GM21717 (cell line): ENCODE results near the gene PALLD.

Experiments used
- ATAC-seq: cut with Tn5 transposase; IDR thresholded peaks from one replicate; pipeline ENCODE4 v1.9.1; 2021; ENCODE audit warnings: mild to moderate bottlenecking, moderate library complexity; ENCODE audit not compliant: unreplicated experiment

The PALLD gene

GRCh38 chr4:168743131-168743530 is 246.3 kb downstream of the PALLD start:
- ATAC-seq: no peak

DNA sequence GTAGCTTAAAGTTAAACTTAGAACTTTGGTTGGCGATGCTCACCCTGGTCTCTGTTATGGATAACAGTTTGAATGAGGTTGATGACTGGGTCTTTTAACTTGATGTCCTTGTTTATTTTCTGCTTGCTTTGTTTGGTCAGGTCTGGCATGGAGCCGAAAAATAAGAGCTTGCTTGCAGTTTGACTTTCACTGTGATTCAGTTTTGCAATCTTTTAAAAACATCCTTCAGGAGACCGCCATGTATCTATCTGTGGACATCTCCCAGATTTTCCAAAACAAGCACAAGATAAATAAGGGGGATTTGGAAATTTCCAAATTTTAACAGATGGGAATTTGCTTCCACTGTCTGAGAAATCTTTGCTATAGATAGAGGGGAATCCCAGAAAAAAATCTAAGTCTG is 246.7 kb downstream of the PALLD start:
- no peak for ATAC-seq

DNA sequence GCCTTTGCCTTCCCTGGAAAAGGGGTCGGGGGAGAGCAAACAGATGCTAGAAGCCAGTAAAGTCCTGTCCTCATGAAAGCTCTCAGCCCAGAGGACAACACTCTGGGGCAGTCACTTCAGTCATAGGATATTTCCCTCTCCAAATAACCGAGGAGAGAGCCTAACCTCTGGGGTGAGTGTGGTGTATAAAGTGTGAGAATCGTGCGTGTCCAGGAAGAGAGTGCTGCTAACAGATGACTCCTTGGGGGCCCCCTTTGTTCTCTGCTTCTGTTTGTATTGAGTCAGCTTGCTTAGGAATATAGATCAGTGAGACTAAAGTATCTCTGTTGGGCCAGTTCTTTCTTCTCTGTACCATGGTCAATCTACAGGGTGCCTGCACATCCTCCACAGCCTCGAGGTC is 247.2 kb downstream of the PALLD start:
- no peak for ATAC-seq

- no peak for ATAC-seq
Measured at GRCh38 chr4:168748807-168749206, 252.0 kb downstream of the PALLD start.

- no peak for ATAC-seq
Measured at GRCh38 chr4:168751263-168752225, 254.7 kb downstream of the PALLD start.

DNA sequence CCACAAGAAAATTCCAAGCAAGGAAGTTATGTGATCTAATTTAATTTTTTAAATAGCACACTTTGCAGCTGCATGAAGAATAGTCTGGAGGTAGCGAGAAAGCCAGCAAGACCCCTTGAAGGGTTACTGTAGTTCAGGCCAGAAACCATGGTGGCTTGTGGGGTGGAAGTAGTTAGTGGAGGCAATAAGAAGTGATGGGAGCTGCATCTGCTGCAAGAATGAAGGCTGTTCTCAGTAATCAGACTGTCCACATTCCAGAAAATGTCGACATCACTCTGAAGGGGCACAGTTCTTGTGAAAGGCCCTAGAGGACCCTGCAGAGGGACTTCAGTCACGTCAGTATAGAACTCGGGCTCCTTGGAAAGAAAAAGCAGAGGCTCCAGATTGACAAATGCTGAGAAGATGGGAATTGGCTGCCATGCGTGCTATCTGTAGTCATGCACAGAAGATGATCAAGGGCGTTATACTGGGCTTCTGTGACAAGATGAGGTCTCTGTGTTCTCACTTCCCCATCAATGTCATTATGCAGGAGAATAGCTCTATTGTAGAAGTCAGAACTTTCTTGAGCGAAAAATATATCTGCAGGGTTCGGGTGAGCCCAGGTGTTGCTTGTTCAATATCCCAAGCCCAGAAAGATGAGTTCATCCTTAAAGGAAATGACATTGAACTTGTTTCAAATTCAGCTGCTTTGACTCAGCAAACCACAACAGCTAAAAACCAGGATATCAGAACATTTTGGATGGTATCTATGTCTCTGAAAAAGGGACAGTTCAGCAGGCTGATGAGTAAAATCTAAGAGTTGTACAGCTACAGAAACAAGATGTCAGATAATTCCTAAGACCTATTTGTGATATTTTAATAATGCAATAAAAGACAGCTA is 259.0 kb downstream of the PALLD start:
- ATAC-seq: no peak

DNA sequence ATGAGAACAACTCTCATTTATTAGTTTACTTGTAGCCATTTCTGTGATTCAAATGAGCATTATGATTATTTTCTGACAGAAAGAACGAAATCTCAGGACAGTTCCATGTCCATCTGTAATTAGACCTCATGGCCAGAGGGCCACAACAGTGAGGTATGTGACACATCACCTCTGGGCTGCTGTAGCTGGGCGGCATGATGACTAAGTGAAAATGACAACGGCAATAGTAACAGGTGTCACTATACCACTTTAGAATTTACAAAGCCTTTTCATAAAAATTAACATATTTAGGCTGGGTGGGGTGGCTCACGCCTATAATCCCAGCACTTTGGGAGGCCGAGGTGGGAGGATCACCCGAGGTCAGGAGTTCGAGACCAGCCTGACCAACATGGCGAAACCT is 260.6 kb downstream of the PALLD start:
- ATAC-seq: no peak

DNA sequence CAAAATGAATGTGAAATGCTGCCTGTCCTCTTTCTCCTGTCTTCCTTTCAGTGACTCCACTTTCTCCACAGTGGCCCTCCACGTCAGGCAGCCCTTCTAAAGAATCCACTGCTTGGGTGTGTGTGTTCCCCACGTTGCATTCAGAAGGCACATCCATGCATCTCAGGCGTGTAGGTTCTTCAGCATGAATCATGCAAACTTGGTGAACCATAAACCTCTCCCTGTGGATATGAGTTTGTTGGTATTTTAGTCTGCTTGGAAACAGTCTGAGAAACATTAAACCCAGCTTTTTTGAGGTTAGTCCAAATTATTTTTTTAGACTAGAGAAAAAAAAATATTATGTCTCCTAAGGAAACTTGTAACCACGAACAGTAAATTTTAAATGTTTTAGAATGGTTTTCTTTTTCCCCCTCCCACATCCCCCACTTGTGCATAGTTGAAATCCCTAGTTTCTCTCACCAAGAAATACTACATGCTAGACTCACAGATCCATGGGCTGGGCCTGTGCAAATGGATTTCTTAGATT is 261.6 kb downstream of the PALLD start:
- no peak for ATAC-seq

- ATAC-seq: no peak
Measured at GRCh38 chr4:168759321-168759720, 262.5 kb downstream of the PALLD start.

GRCh38 chr4:168759959-168760527 is 263.2 kb downstream of the PALLD start:
- ATAC-seq: no peak

GRCh38 chr4:168761066-168761465 is 264.2 kb downstream of the PALLD start:
- ATAC-seq: no peak

DNA sequence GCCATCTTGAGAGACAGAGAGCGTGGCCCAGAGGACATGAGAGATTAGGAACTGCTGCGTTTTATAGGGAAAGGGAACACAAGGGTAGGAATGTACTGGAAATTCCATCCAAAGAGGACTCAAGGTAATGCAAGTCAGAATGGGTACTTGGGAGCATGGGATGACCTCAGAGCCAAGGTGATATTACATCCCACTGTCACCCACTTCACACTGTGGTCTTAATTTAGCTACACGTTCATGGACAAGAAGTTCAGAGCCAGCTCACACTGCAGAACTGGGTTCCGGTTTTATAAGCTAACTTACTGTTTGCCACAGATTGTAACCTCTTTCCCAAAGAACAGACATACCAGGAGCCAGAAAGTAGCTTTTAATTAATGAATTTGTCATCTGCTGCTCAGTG is 268.5 kb downstream of the PALLD start:
- ATAC-seq: no peak

- ATAC-seq: no peak
Measured at GRCh38 chr4:168765726-168766125, 268.9 kb downstream of the PALLD start.

- no peak for ATAC-seq
Measured at GRCh38 chr4:168766604-168767316, 269.9 kb downstream of the PALLD start.

DNA sequence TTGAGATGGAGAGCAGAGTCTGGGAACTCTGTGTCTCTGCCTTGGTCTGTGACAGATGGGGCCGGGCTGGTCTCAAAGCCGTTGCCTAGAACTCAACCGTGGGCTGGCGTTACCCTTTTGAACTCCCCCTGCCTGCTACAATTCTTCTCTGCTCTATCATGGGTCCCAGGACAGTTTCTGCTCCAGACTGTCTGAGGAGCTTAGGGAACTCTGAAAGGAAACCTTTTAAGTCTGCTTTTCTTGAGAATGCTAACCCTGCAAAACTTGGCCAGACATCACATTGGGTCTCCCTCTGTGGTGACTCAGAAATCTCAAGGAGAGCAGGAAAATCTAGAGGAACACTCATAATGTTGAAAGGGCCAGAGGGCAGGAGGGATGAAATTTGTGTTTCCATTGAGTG is 272.6 kb downstream of the PALLD start:
- no peak for ATAC-seq

- no peak for ATAC-seq
Measured at GRCh38 chr4:168769837-168770236, 273.0 kb downstream of the PALLD start.

DNA sequence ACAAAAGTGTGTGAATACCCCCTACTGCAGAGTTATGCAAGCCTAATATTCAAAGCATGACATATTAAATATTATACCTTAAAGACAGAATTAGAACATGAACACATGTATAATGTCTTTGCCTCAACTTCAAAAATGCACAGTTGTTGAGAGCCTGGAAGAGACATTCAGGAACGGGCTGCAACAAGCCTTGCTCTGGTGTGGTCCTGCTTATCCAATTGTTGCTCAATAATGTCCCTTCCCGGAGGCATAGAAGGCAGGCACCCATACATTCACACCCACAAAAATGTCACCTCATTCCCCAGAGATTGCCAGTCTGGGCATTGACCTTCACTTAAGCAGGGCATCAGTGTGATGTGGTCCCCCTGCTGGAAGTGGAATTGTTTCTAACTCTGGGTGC is 274.4 kb downstream of the PALLD start:
- ATAC-seq: no peak

DNA sequence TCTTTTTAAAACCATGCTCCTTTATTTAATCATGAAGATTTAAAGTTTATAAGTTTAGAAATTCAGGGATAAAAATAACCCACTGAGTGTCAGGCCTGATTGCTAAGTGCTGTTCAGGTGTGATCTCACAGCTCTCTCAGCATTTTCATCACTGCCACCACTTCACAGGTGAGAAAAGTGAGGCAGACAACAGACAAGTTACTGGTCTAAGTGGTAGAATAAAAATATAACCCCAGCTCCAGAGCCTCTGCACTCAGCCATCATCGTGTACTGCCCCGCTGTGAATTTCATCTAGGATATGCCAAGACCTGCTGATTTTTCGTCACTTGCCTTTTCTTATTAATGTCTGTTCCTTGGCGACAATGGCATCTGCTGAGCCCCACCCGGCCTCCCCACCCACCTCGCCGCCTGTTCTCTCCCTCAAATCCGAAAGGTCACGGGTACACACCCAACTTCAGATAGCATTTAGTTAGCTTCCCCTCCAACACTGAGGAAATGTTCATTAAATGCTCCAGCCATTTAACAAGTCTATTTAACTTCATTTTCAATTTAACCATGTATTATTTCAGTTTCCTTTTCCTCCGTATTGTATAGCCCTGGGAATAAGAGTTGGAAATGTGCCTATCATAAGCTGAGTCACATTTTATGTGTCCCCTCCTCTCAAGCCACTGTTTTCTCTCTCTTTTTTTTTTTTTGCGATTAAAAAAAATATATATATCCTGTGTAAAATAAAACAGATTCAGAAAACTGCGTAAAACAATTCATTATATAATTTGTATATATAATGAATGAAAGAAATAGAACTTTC is 276.7 kb downstream of the PALLD start:
- no peak for ATAC-seq

GRCh38 chr4:168776382-168776781 is 279.5 kb downstream of the PALLD start:
- no peak for ATAC-seq
